Effector memory CD4-positive, alpha-beta T cell (primary cell): ENCODE measurements around the gene GLRX.
"Not testable (repeated sequence)": the region's sequence is repeated elsewhere in the genome, so short reads cannot be mapped to it uniquely, and the experiment has no call there.

ENCODE experiments used
- DNase-seq, 3 donors: peaks; one replicate each; pipeline ENCODE4 v3.0.0-alpha.2; 2020
- H3K27ac ChIP-seq: 2 replicates; pipeline ENCODE4 v1.7.0; 2013; ENCODE audit warnings: mild to moderate bottlenecking, low read length, moderate library complexity; ENCODE audit not compliant: insufficient read depth, poor library complexity, severe bottlenecking
- H3K27me3 ChIP-seq: replicated peaks from 2 replicates; pipeline ENCODE4 v1.7.0; 2013; ENCODE audit warnings: mild to moderate bottlenecking, low read length; ENCODE audit not compliant: insufficient read depth, control insufficient read depth, poor library complexity, severe bottlenecking
- H3K36me3 ChIP-seq: 2 replicates; pipeline ENCODE4 v1.7.0; 2013; ENCODE audit warnings: mild to moderate bottlenecking, low read length, moderate library complexity; ENCODE audit not compliant: control insufficient read depth, insufficient read depth
- H3K4me1 ChIP-seq: 2 replicates; pipeline ENCODE4 v1.7.0; 2013; ENCODE audit warnings: low read length, mild to moderate bottlenecking; ENCODE audit not compliant: control insufficient read depth, insufficient read depth, poor library complexity, severe bottlenecking
- H3K4me3 ChIP-seq: 2 replicates; pipeline ENCODE4 v1.7.0; 2013; ENCODE audit warnings: low read length, low read depth, mild to moderate bottlenecking; ENCODE audit not compliant: insufficient read depth, poor library complexity, severe bottlenecking
- H3K9me3 ChIP-seq: 2 replicates; pipeline ENCODE4 v1.7.0; 2013; ENCODE audit warnings: mild to moderate bottlenecking, low read length, moderate library complexity; ENCODE audit not compliant: control insufficient read depth

The GLRX gene

GRCh38 chr5:95841914-95842812 lies 19.6 kb upstream of the GLRX start:
- DNase-seq, result no peak
- Histone ChIP-seq H3K27me3 (no peaks in the 10 kb centered on the region), H3K36me3 (no peaks in the 10 kb centered on the region), H3K4me1 (peaks cover 12% of the 10 kb centered on the region), H3K9me3 (no peaks in the 10 kb centered on the region), H3K4me3 (no peak overlapping the region), H3K27ac (no peak overlapping the region)

- H3K27ac ChIP-seq, result no peak overlapping the region
- no peak for DNase-seq
- H3K36me3 ChIP-seq, result no peaks in the 10 kb centered on the region
- peaks cover 17% of the 10 kb centered on the region for H3K4me1 ChIP-seq
- no peaks in the 10 kb centered on the region for H3K27me3 ChIP-seq
- H3K4me3 ChIP-seq, result no peak overlapping the region
- no peaks in the 10 kb centered on the region for H3K9me3 ChIP-seq
Measured at GRCh38 chr5:95840956-95841705, 18.6 kb upstream of the GLRX start.

- Histone ChIP-seq H3K27me3 (no peaks in the 10 kb centered on the region), H3K36me3 (no peaks in the 10 kb centered on the region), H3K4me1 (peaks cover 18% of the 10 kb centered on the region), H3K4me3 (no peak overlapping the region), H3K9me3 (no peaks in the 10 kb centered on the region), H3K27ac (no peak overlapping the region)
- no peak for DNase-seq
Measured at GRCh38 chr5:95839658-95840057, 17.1 kb upstream of the GLRX start.

GRCh38 chr5:95838556-95838955 lies 16.0 kb upstream of the GLRX start:
- DNase-seq, result no peak
- H3K9me3 ChIP-seq, result no peaks in the 10 kb centered on the region

GRCh38 chr5:95838001-95838520 lies 15.5 kb upstream of the GLRX start:
- no peak for DNase-seq
- no peak overlapping the region for H3K27ac ChIP-seq
- no peaks in the 10 kb centered on the region for H3K9me3 ChIP-seq
- H3K4me1 ChIP-seq, result peaks cover 12% of the 10 kb centered on the region
- no peaks in the 10 kb centered on the region for H3K36me3 ChIP-seq
- H3K4me3 ChIP-seq, result no peak overlapping the region
- no peaks in the 10 kb centered on the region for H3K27me3 ChIP-seq

More at GRCh38 chr5:95838556-95838955, 16.0 kb upstream of the GLRX start:
- Histone ChIP-seq H3K36me3 (no peaks in the 10 kb centered on the region), H3K4me1 (peaks cover 15% of the 10 kb centered on the region), H3K27me3 (no peaks in the 10 kb centered on the region), H3K27ac (no peak overlapping the region), H3K4me3 (no peak overlapping the region)

GRCh38 chr5:95837492-95837891 lies 15.0 kb upstream of the GLRX start:
- DNase-seq, result no peak
- H3K4me3 ChIP-seq, result no peak overlapping the region
- H3K36me3 ChIP-seq, result no peaks in the 10 kb centered on the region
- H3K4me1 ChIP-seq, result peaks cover 9% of the 10 kb centered on the region
- no peaks in the 10 kb centered on the region for H3K9me3 ChIP-seq
- no peaks in the 10 kb centered on the region for H3K27me3 ChIP-seq
- no peak overlapping the region for H3K27ac ChIP-seq

- not testable (repeated sequence) for H3K27ac ChIP-seq, H3K27me3 ChIP-seq, H3K36me3 ChIP-seq, H3K4me1 ChIP-seq, H3K4me3 ChIP-seq, H3K9me3 ChIP-seq, DNase-seq
Measured at GRCh38 chr5:95836971-95837370, 14.4 kb upstream of the GLRX start.

- DNase-seq, result no peak
- Histone ChIP-seq H3K36me3 (no peaks in the 10 kb centered on the region), H3K4me3 (no peak overlapping the region), H3K4me1 (peaks cover 9% of the 10 kb centered on the region), H3K27ac (peak overlapping the region; percentile 75), H3K27me3 (no peaks in the 10 kb centered on the region), H3K9me3 (no peaks in the 10 kb centered on the region)
Measured at GRCh38 chr5:95836544-95836943, 14.0 kb upstream of the GLRX start.

- H3K27ac ChIP-seq, result peak overlapping the region; percentile 75
Measured at GRCh38 chr5:95835682-95836385, 13.3 kb upstream of the GLRX start.

More at GRCh38 chr5:95835682-95836385, 13.3 kb upstream of the GLRX start:
- Histone ChIP-seq H3K4me1 (peaks cover 9% of the 10 kb centered on the region), H3K36me3 (no peaks in the 10 kb centered on the region), H3K4me3 (peak overlapping the region; percentile 61), H3K27me3 (no peaks in the 10 kb centered on the region), H3K9me3 (no peaks in the 10 kb centered on the region)
- no peak for DNase-seq
